Smooth muscle cell (in vitro differentiated cells): ENCODE data around the gene DMXL1. TPM values are rescaled to one million over a fixed set of nuclear protein-coding genes. Genes with fewer than 3 reads are reported as not detected.

ENCODE experiments used
- DNase-seq: peaks from one replicate; lab custom pipeline; 2025; ENCODE audit not compliant: unreplicated experiment; lab: John Stamatoyannopoulos, UW
- H2AFZ ChIP-seq: fragments of 200-600 bp; sonication (generic); 2 replicates; pipeline ENCODE4 v1.6.0; 2016; ENCODE audit warnings: antibody characterized with exemption, low read depth, mild to moderate bottlenecking
- H3F3A ChIP-seq: fragments of 200-600 bp; sonication (generic); 2 replicates; pipeline ENCODE4 v1.6.0; 2017; ENCODE audit warnings: antibody characterized with exemption, low read depth
- H3K27ac ChIP-seq: fragments of 200-600 bp; sonication (generic); 2 replicates; pipeline ENCODE4 v1.5.1; 2016; ENCODE audit warnings: low read depth, mild to moderate bottlenecking
- H3K27me3 ChIP-seq: fragments of 200-600 bp; sonication (generic); 2 replicates; pipeline ENCODE4 v1.6.1; 2016; ENCODE audit warnings: low read depth, mild to moderate bottlenecking
- H3K36me3 ChIP-seq: fragments of 200-600 bp; sonication (generic); 2 replicates; pipeline ENCODE4 v1.5.1; 2016; ENCODE audit warnings: low read depth
- H3K4me1 ChIP-seq: fragments of 200-600 bp; sonication (generic); 2 replicates; pipeline ENCODE4 v1.5.1; 2016; ENCODE audit warnings: low read depth
- H3K4me2 ChIP-seq: fragments of 200-600 bp; sonication (generic); 2 replicates; pipeline ENCODE4 v1.6.0; 2016; ENCODE audit warnings: mild to moderate bottlenecking
- H3K4me3 ChIP-seq: fragments of 200-600 bp; sonication (generic); 2 replicates; pipeline ENCODE4 v1.5.1; 2016; ENCODE audit warnings: mild to moderate bottlenecking
- H3K79me2 ChIP-seq: fragments of 200-600 bp; sonication (generic); 2 replicates; pipeline ENCODE4 v1.6.0; 2016; ENCODE audit warnings: low read depth, mild to moderate bottlenecking
- H3K9ac ChIP-seq: fragments of 200-600 bp; sonication (generic); 2 replicates; pipeline ENCODE4 v1.6.0; 2016; ENCODE audit warnings: low read depth
- H3K9me3 ChIP-seq: fragments of 200-600 bp; sonication (generic); replicated peaks from 2 replicates; pipeline ENCODE4 v1.5.1; 2016; ENCODE audit warnings: low read depth
- H4K20me1 ChIP-seq: fragments of 200-600 bp; sonication (generic); 2 replicates; pipeline ENCODE4 v1.6.0; 2016; ENCODE audit warnings: low read depth
- CTCF ChIP-seq: fragments of 200-600 bp; sonication (generic); IDR thresholded peaks from 2 replicates; pipeline ENCODE4 v1.5.1; 2017; ENCODE audit warnings: borderline replicate concordance, mild to moderate bottlenecking, antibody characterized with exemption; ENCODE audit not compliant: insufficient read depth, poor library complexity, severe bottlenecking
- WGBS: methylation state at CpG from one replicate; pipeline ENCODE4 v1.1.7; 2016; ENCODE audit warnings: low lambda C conversion rate; 5-methylcytosine and 5-hydroxymethylcytosine counted together
- polyA plus RNA-seq: library from polyadenylated mRNA; unstranded; fragments of >200 nt; fragmentation: Nextera tagmentation; extraction: Ambion mirVana; gene quantifications from 2 replicates; pipeline ENCODE4 v1.2.1, GENCODE V29; 2016
- total RNA-seq: library from RNA; depleted of rRNA; stranded (reverse); fragments of >200 nt; gene quantifications from 2 replicates; pipeline ENCODE4 v1.2.3, GENCODE V29; 2014

DMXL1 gene
- total and polyA plus RNA-seq, 2 experiments from 2014 or later = 9.6 to 76.0 TPM

GRCh38 chr5:119032656-119033055, 38.2 kb upstream of the DMXL1 start:
- no peak for DNase-seq

GRCh38 chr5:119033135-119033534, 37.8 kb upstream of the DMXL1 start:
- Histone ChIP-seq H4K20me1 (no peaks in the 10 kb centered on the region), H3K27me3 (no peaks in the 10 kb centered on the region), H3K79me2 (no peaks in the 10 kb centered on the region), H3K4me1 (no peaks in the 10 kb centered on the region), H3F3A (no peaks in the 10 kb centered on the region), H3K4me3 (no peak overlapping the region), H3K4me2 (no peak overlapping the region), H3K9ac (no peak overlapping the region), H3K27ac (no peak overlapping the region), H3K36me3 (no peaks in the 10 kb centered on the region), H2AFZ (no peak overlapping the region), H3K9me3 (no peaks in the 10 kb centered on the region)
- TF ChIP-seq CTCF = no peak
- 77% methylated on average over 3 of the region's 3 CpGs for WGBS
- DNase-seq = no peak

More at GRCh38 chr5:119032656-119033055, 38.2 kb upstream of the DMXL1 start:
- Histone ChIP-seq H3K27ac (no peak overlapping the region), H3K9me3 (no peaks in the 10 kb centered on the region), H3K4me1 (no peaks in the 10 kb centered on the region), H3K27me3 (no peaks in the 10 kb centered on the region), H3K79me2 (no peaks in the 10 kb centered on the region), H3K4me3 (no peak overlapping the region), H3K36me3 (no peaks in the 10 kb centered on the region), H3F3A (no peaks in the 10 kb centered on the region), H2AFZ (no peak overlapping the region), H4K20me1 (no peaks in the 10 kb centered on the region), H3K4me2 (no peak overlapping the region), H3K9ac (no peak overlapping the region)
- WGBS = 75% methylated on average over 3 of the region's 3 CpGs
- no peak for TF ChIP-seq CTCF

GRCh38 chr5:119036101-119036762, 34.7 kb upstream of the DMXL1 start:
- H3K9ac ChIP-seq = no peak overlapping the region
- WGBS = 80% methylated on average over 8 of the region's 8 CpGs
- no peak for DNase-seq
- no peaks in the 10 kb centered on the region for H4K20me1 ChIP-seq
- no peak for TF ChIP-seq CTCF
- H3K4me3 ChIP-seq = no peak overlapping the region
- H3K27ac ChIP-seq = no peak overlapping the region
- no peak overlapping the region for H2AFZ ChIP-seq
- H3F3A ChIP-seq = no peaks in the 10 kb centered on the region
- H3K36me3 ChIP-seq = no peaks in the 10 kb centered on the region
- no peaks in the 10 kb centered on the region for H3K9me3 ChIP-seq
- no peaks in the 10 kb centered on the region for H3K27me3 ChIP-seq
- peak overlapping the region; percentile 6 for H3K4me2 ChIP-seq
- H3K79me2 ChIP-seq = no peaks in the 10 kb centered on the region
- H3K4me1 ChIP-seq = no peaks in the 10 kb centered on the region
